Endothelial cell of umbilical vein (primary cell): ENCODE results near the gene NLGN2. TPM values are rescaled to one million over a fixed set of nuclear protein-coding genes. Genes with fewer than 3 reads are reported as not detected.

Experiments used
- BruUV-seq: library from RNA; stranded (reverse); fragments of 400-500 nt; replicated peaks from 2 replicates; lab custom pipeline; 2021; lab: Mats Ljungman, UMichigan
- CTCF ChIA-PET: fragments of 300-600, 350-600 bp; sonication (Branson Sonifier 250); formaldehyde crosslinking; loops from one replicate; lab custom pipeline; 2021; ENCODE audit warnings: antibody characterized with exemption, inconsistent platforms; lab: Charles Lee
- POLR2A ChIA-PET: fragments of 300-600, 350-600 bp; sonication (Branson Sonifier 250); formaldehyde crosslinking; loops from one replicate; lab custom pipeline; 2021; ENCODE audit warnings: antibody characterized with exemption, inconsistent platforms; lab: Charles Lee
- DNase-seq: peaks from one replicate; pipeline ENCODE4 v3.0.0-alpha.2; 2011; ENCODE audit warnings: low read depth, low spot score
- FAIRE-seq: peaks from 2 replicates; lab custom pipeline; 2011; peaks lifted over from hg19 to GRCh38; lab: Jason Lieb, UNC
- H2AFZ ChIP-seq: 2 replicates; pipeline ENCODE4 v1.6.0; 2012; ENCODE audit warnings: low read depth, low read length, control low read depth, inconsistent platforms
- H3K27ac ChIP-seq: 2 replicates; pipeline ENCODE4 v1.5.1; 2011; ENCODE audit warnings: low read depth, mild to moderate bottlenecking, control low read depth, low read length, moderate library complexity; ENCODE audit not compliant: insufficient read depth
- H3K27me3 ChIP-seq, 2 experiments: 2 replicates each; pipeline versions ENCODE4 v1.6.0 to v1.6.1; 2011; ENCODE audit warnings: low read length in 2 of 2, mixed read lengths in 1 of 2; ENCODE audit not compliant: control insufficient read depth in 2 of 2, insufficient read depth in 2 of 2
- H3K36me3 ChIP-seq, 2 experiments: 2 replicates in 1 of 2; 3 replicates in 1 of 2; pipeline ENCODE4 v1.5.1; 2011; ENCODE audit warnings: low read length in 2 of 2, mild to moderate bottlenecking in 1 of 2, moderate library complexity in 1 of 2; ENCODE audit not compliant: control insufficient read depth in 2 of 2, insufficient read depth in 2 of 2; ENCODE audit errors: extremely low read depth in 1 of 2
- H3K4me1 ChIP-seq: 3 replicates; pipeline ENCODE4 v1.5.1; 2011; ENCODE audit warnings: mild to moderate bottlenecking, low read length; ENCODE audit not compliant: control insufficient read depth, insufficient read depth; ENCODE audit errors: extremely low read depth
- H3K4me2 ChIP-seq: 2 replicates; pipeline ENCODE4 v1.6.1; 2011; ENCODE audit warnings: low read length, control low read depth, mixed read lengths; ENCODE audit not compliant: insufficient read depth
- H3K4me3 ChIP-seq, 3 experiments: fragments of 200-600 bp in 1 of 3; sonication (generic), shearing (Covaris generic) in 1 of 3; replicated peaks in 1 of 3; 2 replicates each; pipeline ENCODE4 v1.5.1; 2011 to 2016; ENCODE audit warnings: control low read depth in 3 of 3, low read length in 3 of 3, mild to moderate bottlenecking in 2 of 3, inconsistent platforms in 1 of 3, low read depth in 1 of 3, moderate library complexity in 1 of 3; ENCODE audit not compliant: insufficient read depth in 1 of 3
- H3K79me2 ChIP-seq: 2 replicates; pipeline ENCODE4 v1.6.0; 2012; ENCODE audit warnings: low read length, inconsistent platforms; ENCODE audit not compliant: control insufficient read depth, insufficient read depth
- H3K9ac ChIP-seq: replicated peaks from 2 replicates; pipeline ENCODE3; 2011; ENCODE audit warnings: low read length, control low read depth; ENCODE audit not compliant: insufficient read depth; ENCODE audit errors: extremely low read depth
- H3K9me1 ChIP-seq: replicated peaks from 3 replicates; pipeline ENCODE4 v1.6.0; 2011; ENCODE audit warnings: mild to moderate bottlenecking, low read length; ENCODE audit not compliant: control insufficient read depth, insufficient read depth; ENCODE audit errors: extremely low read depth
- H3K9me3 ChIP-seq: replicated peaks from 2 replicates; pipeline ENCODE4 v1.5.1; 2012; ENCODE audit warnings: low read length, inconsistent platforms; ENCODE audit not compliant: control insufficient read depth, insufficient read depth
- H4K20me1 ChIP-seq: replicated peaks from 2 replicates; pipeline ENCODE3; 2011; ENCODE audit warnings: mild to moderate bottlenecking, low read length; ENCODE audit not compliant: control insufficient read depth, insufficient read depth; ENCODE audit errors: extremely low read depth
- CTCF ChIP-seq, 2 donors: IDR thresholded peaks; 1 replicate in 1 of 2; 2 replicates in 1 of 2; pipeline ENCODE4 v1.5.1; 2011; ENCODE audit warnings: low read length in 2 of 2, mild to moderate bottlenecking in 2 of 2, moderate library complexity in 2 of 2, control low read depth in 1 of 2, inconsistent platforms in 1 of 2, low read depth in 1 of 2; ENCODE audit not compliant: insufficient read depth in 1 of 2; ENCODE audit errors: extremely low read depth in 1 of 2
- EZH2 ChIP-seq: IDR thresholded peaks from 2 replicates; pipeline ENCODE4 v1.6.1; 2012; ENCODE audit warnings: borderline replicate concordance, low read depth, mild to moderate bottlenecking, moderate library complexity, low read length, inconsistent platforms; ENCODE audit not compliant: severe bottlenecking
- FOS ChIP-seq: IDR thresholded peaks from 2 replicates; pipeline ENCODE4 v1.6.1; 2011; ENCODE audit warnings: mild to moderate bottlenecking, low read length, moderate library complexity, borderline replicate concordance; ENCODE audit not compliant: insufficient read depth
- GATA2 ChIP-seq: IDR thresholded peaks from 2 replicates; pipeline ENCODE4 v1.7.0; 2011; ENCODE audit warnings: low read depth, mild to moderate bottlenecking, moderate library complexity, mixed read lengths, low read length; ENCODE audit not compliant: insufficient read length, insufficient read depth
- JUN ChIP-seq: IDR thresholded peaks from 2 replicates; pipeline ENCODE4 v1.6.1; 2011; ENCODE audit warnings: borderline replicate concordance, low read depth; ENCODE audit not compliant: insufficient read length, insufficient read depth
- MAX ChIP-seq: IDR thresholded peaks from 2 replicates; pipeline ENCODE4 v1.6.1; 2011; ENCODE audit not compliant: insufficient read depth, insufficient read length
- MYC ChIP-seq: IDR thresholded peaks from one replicate; pipeline ENCODE4 v1.6.1; 2011; ENCODE audit warnings: mild to moderate bottlenecking, low read depth, low read length
- POLR2A ChIP-seq: IDR thresholded peaks from 2 replicates; pipeline ENCODE4 v1.6.1; 2012; ENCODE audit warnings: low read depth, mild to moderate bottlenecking, control low read depth, low read length
- POLR2AphosphoS5 ChIP-seq: IDR thresholded peaks from 2 replicates; pipeline ENCODE4 v1.6.1; 2012; ENCODE audit warnings: low read depth, mild to moderate bottlenecking, control low read depth, low read length, moderate library complexity; ENCODE audit not compliant: insufficient read depth
- dilution Hi-C: fragments of 300-500 bp; cut with MboI; formaldehyde crosslinking; loops from one replicate; pipeline ENCODE4 v1.15.0; 2019; ENCODE audit warnings: low sequenced_read_pairs; ENCODE audit not compliant: extremely low pct_ligation_motif_present
- intact Hi-C: fragments of 100-400 bp; cut with micrococcal nuclease; formaldehyde crosslinking; loops from one replicate; pipeline ENCODE4 v1.10.0; 2022
- polyA plus RNA-seq, 4 experiments: library from polyadenylated mRNA; depleted of rRNA in 3 of 4; stranded (reverse) in 3 of 4; unstranded in 1 of 4; fragments of >200 nt; gene quantifications; 2 replicates each; pipeline versions ENCODE4 v1.2.1 to v1.2.3, GENCODE V29; 2011 to 2012; ENCODE audit warnings: missing spikeins in 1 of 4
- total RNA-seq: library from RNA; stranded (reverse); gene quantifications from 2 replicates; pipeline ENCODE4 v1.2.3, GENCODE V29; 2021

The NLGN2 gene
- total and polyA plus RNA-seq, 2 donors (not counting 3 experiments of a cell fraction or from before 2014, with no cell fraction given), result 15.4 to 25.9 TPM

- BruUV-seq, result no TSS peak
- no peak overlapping the region for H2AFZ ChIP-seq
- CTCF ChIA-PET, result no interaction called here
Measured at GRCh38 chr17:7410634-7411426, 3.2 kb downstream of the NLGN2 start.

More at GRCh38 chr17:7410634-7411426, 3.2 kb downstream of the NLGN2 start:
- H3K9me1 ChIP-seq, result no peaks in the 10 kb centered on the region
- no peak overlapping the region for H3K4me2 ChIP-seq
- H3K79me2 ChIP-seq, result no peaks in the 10 kb centered on the region
- POLR2A ChIA-PET, result no interaction called here
- DNase-seq, result no peak
- dilution Hi-C loops, result no loop called here
- no peaks in the 10 kb centered on the region for H3K4me1 ChIP-seq
- no peak overlapping the region for H3K9ac ChIP-seq
- no peak overlapping the region for H3K4me3 ChIP-seq
- H3K36me3 ChIP-seq, result peaks cover 0 to 17% of the 10 kb centered on the region in 2 experiments
- H3K27me3 ChIP-seq, result no peaks in the 10 kb centered on the region
- TF ChIP-seq POLR2AphosphoS5 (no peak), CTCF (IDR thresholded peaks at IDR 0.05; ENCODE audit: extremely low read depth in 1 of 2, insufficient read depth in 1 of 2, low read depth in 1 of 2, low read length in 2 of 2) (no peak), FOS (no peak), GATA2 (no peak), EZH2 (no peak), MAX (no peak), POLR2A (no peak), JUN (no peak), MYC (no peak)
- no peaks in the 10 kb centered on the region for H4K20me1 ChIP-seq
- H3K9me3 ChIP-seq, result no peaks in the 10 kb centered on the region
- intact Hi-C loops, result no loop called here
- no peak for FAIRE-seq
- H3K27ac ChIP-seq, result no peak overlapping the region
